SK-N-SH (cell line): ENCODE results near the gene SLC34A1. TPM values are rescaled to one million over a fixed set of nuclear protein-coding genes. Genes with fewer than 3 reads are reported as not detected.

Experiments used
- CTCF ChIA-PET: fragments of 300-600, 350-600 bp; formaldehyde crosslinking; extraction: SDS; loops from one replicate; lab custom pipeline; 2021; lab: Yijun Ruan, JAX
- POLR2A ChIA-PET: fragments of 350-600 bp; sonication (Branson Sonifier 250); formaldehyde crosslinking; extraction: SDS; loops from one replicate; lab custom pipeline; 2020; ENCODE audit warnings: antibody characterized with exemption, inconsistent platforms; lab: Yijun Ruan, JAX
- DNase-seq: peaks from one replicate; pipeline ENCODE4 v3.0.0; 2012
- H2AFZ ChIP-seq: fragments of 200-600 bp; sonication (generic); 2 replicates; pipeline ENCODE4 v1.8.1; 2016; ENCODE audit warnings: antibody characterized with exemption, mild to moderate bottlenecking, low read depth
- H3F3A ChIP-seq: fragments of 200-600 bp; sonication (generic); replicated peaks from 2 replicates; pipeline ENCODE3; 2016; ENCODE audit warnings: antibody characterized with exemption, mild to moderate bottlenecking; ENCODE audit not compliant: insufficient read depth
- H3K27ac ChIP-seq, 2 experiments: fragments of 200-500 bp in 1 of 2; fragments of 200-600 bp in 1 of 2; sonication (Bioruptor generic) in 1 of 2; sonication (generic), shearing (Covaris generic) in 1 of 2; 2 replicates each; pipeline versions ENCODE4 v1.5.1 to v1.6.1; 2014 to 2016; ENCODE audit warnings: low read depth in 2 of 2, inconsistent platforms in 1 of 2, low read length in 1 of 2, mild to moderate bottlenecking in 1 of 2, mixed read lengths in 1 of 2
- H3K27me3 ChIP-seq: fragments of 200-600 bp; sonication (generic), shearing (Covaris generic); 2 replicates; pipeline ENCODE4 v1.6.1; 2016; ENCODE audit warnings: mixed run types; ENCODE audit not compliant: insufficient read depth
- H3K36me3 ChIP-seq, 2 experiments: fragments of 200-500 bp in 1 of 2; fragments of 200-600 bp in 1 of 2; sonication (Bioruptor generic) in 1 of 2; sonication (generic) in 1 of 2; replicated peaks in 1 of 2; 2 replicates each; pipeline versions ENCODE3 to v1.5.1; 2014 to 2016; ENCODE audit warnings: low read length in 1 of 2, mild to moderate bottlenecking in 1 of 2; ENCODE audit not compliant: insufficient read depth in 2 of 2, control insufficient read depth in 1 of 2
- H3K4me1 ChIP-seq, 2 experiments: fragments of 200-500 bp in 1 of 2; fragments of 200-600 bp in 1 of 2; sonication (Bioruptor generic) in 1 of 2; sonication (generic), shearing (Covaris generic) in 1 of 2; 2 replicates each; pipeline versions ENCODE4 v1.5.1 to v1.6.1; 2014 to 2016; ENCODE audit warnings: low read depth in 1 of 2, low read length in 1 of 2, mixed run types in 1 of 2; ENCODE audit not compliant: insufficient read depth in 2 of 2, control insufficient read depth in 1 of 2
- H3K4me2 ChIP-seq: fragments of 200-600 bp; sonication (generic), shearing (Covaris generic); 2 replicates; pipeline ENCODE4 v1.6.1; 2017; ENCODE audit warnings: mixed run types
- H3K4me3 ChIP-seq, 2 experiments: fragments of 200-500 bp in 1 of 2; fragments of 200-600 bp in 1 of 2; sonication (Bioruptor generic) in 1 of 2; sonication (generic), shearing (Covaris generic) in 1 of 2; 2 replicates each; pipeline versions ENCODE4 v1.5.1 to v1.8.1; 2014 to 2016; ENCODE audit warnings: low read depth in 2 of 2, inconsistent platforms in 1 of 2, low read length in 1 of 2, mild to moderate bottlenecking in 1 of 2, mixed read lengths in 1 of 2, moderate library complexity in 1 of 2
- H3K79me2 ChIP-seq: fragments of 200-600 bp; sonication (generic); 2 replicates; pipeline ENCODE4 v1.8.1; 2017; ENCODE audit warnings: mild to moderate bottlenecking; ENCODE audit not compliant: insufficient read depth
- H3K9ac ChIP-seq: fragments of 200-600 bp; sonication (generic); 2 replicates; pipeline ENCODE4 v1.6.1; 2017; ENCODE audit warnings: mixed run types
- H3K9me2 ChIP-seq: fragments of 200-600 bp; sonication (generic); 2 replicates; pipeline ENCODE4 v1.6.1; 2017; ENCODE audit warnings: mixed run types
- H3K9me3 ChIP-seq: fragments of 200-600 bp; sonication (generic); 2 replicates; pipeline ENCODE4 v1.6.1; 2017; ENCODE audit warnings: mixed run types, mild to moderate bottlenecking, moderate library complexity
- H4K20me1 ChIP-seq: fragments of 200-600 bp; sonication (generic); 2 replicates; pipeline ENCODE4 v1.6.1; 2017; ENCODE audit warnings: mild to moderate bottlenecking, mixed run types; ENCODE audit not compliant: insufficient read depth
- CHD2 ChIP-seq: fragments of 150-350 bp; IDR thresholded peaks from 2 replicates; pipeline ENCODE4 v1.6.1; 2018; ENCODE audit warnings: low read length; ENCODE audit not compliant: partially characterized antibody
- ELF1 ChIP-seq: IDR thresholded peaks from 2 replicates; pipeline ENCODE4 v1.4.0; 2012
- EP300 ChIP-seq, 2 experiments: IDR thresholded peaks; 2 replicates each; pipeline versions ENCODE4 v1.4.0 to v1.6.1; 2012; ENCODE audit warnings: borderline replicate concordance in 1 of 2, low read depth in 1 of 2, low read length in 1 of 2
- EZH2phosphoT487 ChIP-seq: fragments of 200-600 bp; sonication (generic); IDR thresholded peaks from 2 replicates; pipeline ENCODE4 v1.6.1; 2017; ENCODE audit warnings: low read depth, mixed run types, mild to moderate bottlenecking, antibody characterized with exemption, moderate library complexity, borderline replicate concordance
- FOSL2 ChIP-seq: IDR thresholded peaks from 2 replicates; pipeline ENCODE4 v1.4.0; 2012; ENCODE audit warnings: low read depth, mild to moderate bottlenecking, moderate library complexity, borderline replicate concordance
- FOXM1 ChIP-seq: IDR thresholded peaks from 2 replicates; pipeline ENCODE4 v1.4.0; 2012; ENCODE audit warnings: low read depth, mild to moderate bottlenecking
- GATA2 ChIP-seq: sonication (generic); formaldehyde crosslinking; IDR thresholded peaks from 2 replicates; pipeline ENCODE4 v1.5.0; 2020; ENCODE audit warnings: mild to moderate bottlenecking, missing genetic modification reagents
- JUND ChIP-seq: IDR thresholded peaks from 2 replicates; pipeline ENCODE4 v1.4.0; 2012
- NFIC ChIP-seq: IDR thresholded peaks from 2 replicates; pipeline ENCODE4 v1.4.0; 2012; ENCODE audit warnings: borderline replicate concordance
- POLR2AphosphoS5 ChIP-seq: IDR thresholded peaks from 2 replicates; pipeline ENCODE4 v1.6.1; 2012; ENCODE audit warnings: low read depth, low read length
- RAD21 ChIP-seq: IDR thresholded peaks from 2 replicates; pipeline ENCODE4 v1.6.1; 2012; ENCODE audit warnings: mild to moderate bottlenecking, low read length
- RXRA ChIP-seq: IDR thresholded peaks from 2 replicates; pipeline ENCODE4 v1.4.0; 2012; ENCODE audit warnings: low read depth, mild to moderate bottlenecking, borderline replicate concordance
- SIN3A ChIP-seq: IDR thresholded peaks from 2 replicates; pipeline ENCODE4 v1.6.1; 2012; ENCODE audit warnings: low read depth, mild to moderate bottlenecking, low read length, moderate library complexity, borderline replicate concordance
- TCF12 ChIP-seq: IDR thresholded peaks from 2 replicates; pipeline ENCODE4 v1.4.0; 2012
- TEAD4 ChIP-seq: IDR thresholded peaks from 2 replicates; pipeline ENCODE4 v1.4.0; 2012; ENCODE audit warnings: mild to moderate bottlenecking, borderline replicate concordance; ENCODE audit not compliant: insufficient read depth
- USF2 ChIP-seq: fragments of 150-350 bp; IDR thresholded peaks from 2 replicates; pipeline ENCODE4 v1.6.1; 2017; ENCODE audit warnings: antibody characterized with exemption, low read length, low read depth, borderline replicate concordance
- YY1 ChIP-seq: IDR thresholded peaks from 2 replicates; pipeline ENCODE4 v1.4.0; 2012; ENCODE audit warnings: low read depth, mild to moderate bottlenecking
- ZBTB33 ChIP-seq: IDR thresholded peaks from 2 replicates; pipeline ENCODE4 v1.4.0; 2012; ENCODE audit warnings: low read depth, borderline replicate concordance
- WGBS: methylation state at CpG from one replicate; pipeline ENCODE4 v1.1.6; 2017; ENCODE audit warnings: low lambda C conversion rate; 5-methylcytosine and 5-hydroxymethylcytosine counted together
- polyA plus RNA-seq, 3 experiments: library from polyadenylated mRNA; depleted of rRNA; stranded (reverse); fragments of >200 nt; gene quantifications; 2 replicates each; pipeline ENCODE4 v1.2.3, GENCODE V29; 2012
- TF ChIP-seq, protein P1 (sequence below): IDR thresholded peaks from 2 replicates; pipeline ENCODE4 v1.4.0; 2012; ENCODE audit warnings: low read depth
- TF ChIP-seq, protein P2 (sequence below): IDR thresholded peaks from 2 replicates; pipeline ENCODE4 v1.4.0; 2012; ENCODE audit warnings: low read depth, borderline replicate concordance
- TF ChIP-seq, protein P3 (sequence below): fragments of 200-600 bp; sonication (generic); IDR thresholded peaks from 2 replicates; pipeline ENCODE4 v1.6.1; 2017; ENCODE audit warnings: antibody characterized with exemption, mild to moderate bottlenecking, moderate library complexity

The SLC34A1 gene
- polyA plus RNA-seq, 1 of the 3 experiments (the other 2 are of a cell fraction): 0.03 TPM

DNA sequence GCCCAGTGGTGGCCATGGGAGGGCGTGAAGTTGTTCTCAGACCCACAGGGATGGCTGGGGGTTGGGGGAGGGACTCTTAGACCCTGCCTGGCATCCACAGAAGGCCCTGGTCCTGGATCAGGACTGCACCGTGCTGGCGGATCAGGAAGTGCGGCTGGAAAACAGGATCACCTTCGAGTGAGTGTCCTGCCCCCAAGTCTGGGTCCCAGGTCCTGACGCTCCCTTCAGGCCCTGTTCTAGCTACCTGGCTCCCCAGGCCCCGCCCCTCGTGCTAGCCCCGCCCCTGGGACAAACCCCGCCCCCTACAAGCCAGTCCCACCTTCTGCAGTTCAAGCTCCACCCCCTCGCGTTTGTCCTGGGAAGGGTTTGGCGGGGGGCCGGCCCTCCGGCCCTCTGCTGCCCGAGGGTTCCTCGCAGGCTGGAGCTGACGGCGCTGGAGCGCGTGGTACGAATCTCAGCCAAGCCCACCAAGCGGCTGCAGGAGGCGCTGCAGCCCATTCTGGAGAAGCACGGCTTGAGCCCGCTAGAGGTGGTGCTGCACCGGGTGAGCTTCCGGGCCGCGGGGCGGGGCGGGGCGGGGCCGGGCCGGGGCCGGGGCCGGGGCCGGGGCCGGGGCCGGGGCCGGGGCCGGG is 13.6 kb upstream of the SLC34A1 start (continued):
- TF ChIP-seq TCF12 (no peak), ELF1 (no peak), RAD21 (peak; percentile 37; the same call in 1 of the 2 replicates), CHD2 (peak; percentile 12), GATA2 (CRISPR knock-in tag) (no peak), YY1 (no peak), FOXM1 (no peak), POLR2AphosphoS5 (no peak), EP300 (IDR thresholded peaks at IDR 0.05; ENCODE audit: borderline replicate concordance in 1 of 2, low read depth in 1 of 2, low read length in 1 of 2) (no peak), TEAD4 (no peak), NFIC (no peak; the same call in 1 of the 2 replicates), RXRA (no peak)
- TF ChIP-seq, protein P1, sequence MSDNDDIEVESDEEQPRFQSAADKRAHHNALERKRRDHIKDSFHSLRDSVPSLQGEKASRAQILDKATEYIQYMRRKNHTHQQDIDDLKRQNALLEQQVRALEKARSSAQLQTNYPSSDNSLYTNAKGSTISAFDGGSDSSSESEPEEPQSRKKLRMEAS: peak; percentile 93
- TF ChIP-seq, all 33 proteins: peak for 5

- Histone ChIP-seq H3K9ac (peak overlapping the region; percentile 52), H3K4me3 (peak overlapping the region; percentile 55 to 56), H3K36me3 (no peaks in the 10 kb centered on the region), H3K4me2 (peak overlapping the region; percentile 78), H3K9me2 (no peaks in the 10 kb centered on the region), H3K27ac (peak overlapping the region in 1 of 2 experiments; percentile 24; a peak in 1 of 4 replicates), H3K4me1 (peaks cover 5 to 29% of the 10 kb centered on the region in 2 experiments; a peak in 3 of 4 replicates), H3K9me3 (no peaks in the 10 kb centered on the region), H3F3A (peaks cover 12% of the 10 kb centered on the region), H2AFZ (no peak overlapping the region), H3K79me2 (no peaks in the 10 kb centered on the region), H3K27me3 (no peaks in the 10 kb centered on the region), H4K20me1 (no peaks in the 10 kb centered on the region)
- POLR2A ChIA-PET: interaction anchor here (1.0 to 1.1 kb wide), 2 partner anchors 33 to 52 kb away, joined by 3 read pairs; no protein-coding TSS in a partner anchor
- DNase-seq: no peak
- 62% methylated on average over 12 of the region's 26 CpGs for WGBS
- CTCF ChIA-PET: interaction anchor here (0.7 to 5.9 kb wide), 12 partner anchors 10 to 130 kb away, joined by 3 to 58 read pairs (median 12); partner anchors contain the start of genes GRK6, LMAN2 and SLC34A1
- no peak for TF ChIP-seq JUND
- TF ChIP-seq EZH2phosphoT487: no peak
- no peak for TF ChIP-seq CHD2
- TF ChIP-seq FOSL2: no peak
- TF ChIP-seq, protein P2, sequence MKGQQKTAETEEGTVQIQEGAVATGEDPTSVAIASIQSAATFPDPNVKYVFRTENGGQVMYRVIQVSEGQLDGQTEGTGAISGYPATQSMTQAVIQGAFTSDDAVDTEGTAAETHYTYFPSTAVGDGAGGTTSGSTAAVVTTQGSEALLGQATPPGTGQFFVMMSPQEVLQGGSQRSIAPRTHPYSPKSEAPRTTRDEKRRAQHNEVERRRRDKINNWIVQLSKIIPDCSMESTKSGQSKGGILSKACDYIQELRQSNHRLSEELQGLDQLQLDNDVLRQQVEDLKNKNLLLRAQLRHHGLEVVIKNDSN: no peak
- TF ChIP-seq YY1: no peak
- no peak for TF ChIP-seq EP300 (IDR thresholded peaks at IDR 0.05; ENCODE audit: borderline replicate concordance in 1 of 2, low read depth in 1 of 2, low read length in 1 of 2)
- TF ChIP-seq, protein P3, sequence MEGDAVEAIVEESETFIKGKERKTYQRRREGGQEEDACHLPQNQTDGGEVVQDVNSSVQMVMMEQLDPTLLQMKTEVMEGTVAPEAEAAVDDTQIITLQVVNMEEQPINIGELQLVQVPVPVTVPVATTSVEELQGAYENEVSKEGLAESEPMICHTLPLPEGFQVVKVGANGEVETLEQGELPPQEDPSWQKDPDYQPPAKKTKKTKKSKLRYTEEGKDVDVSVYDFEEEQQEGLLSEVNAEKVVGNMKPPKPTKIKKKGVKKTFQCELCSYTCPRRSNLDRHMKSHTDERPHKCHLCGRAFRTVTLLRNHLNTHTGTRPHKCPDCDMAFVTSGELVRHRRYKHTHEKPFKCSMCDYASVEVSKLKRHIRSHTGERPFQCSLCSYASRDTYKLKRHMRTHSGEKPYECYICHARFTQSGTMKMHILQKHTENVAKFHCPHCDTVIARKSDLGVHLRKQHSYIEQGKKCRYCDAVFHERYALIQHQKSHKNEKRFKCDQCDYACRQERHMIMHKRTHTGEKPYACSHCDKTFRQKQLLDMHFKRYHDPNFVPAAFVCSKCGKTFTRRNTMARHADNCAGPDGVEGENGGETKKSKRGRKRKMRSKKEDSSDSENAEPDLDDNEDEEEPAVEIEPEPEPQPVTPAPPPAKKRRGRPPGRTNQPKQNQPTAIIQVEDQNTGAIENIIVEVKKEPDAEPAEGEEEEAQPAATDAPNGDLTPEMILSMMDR: no peak
- no peak for TF ChIP-seq ZBTB33
- TF ChIP-seq SIN3A: no peak
- no peak for TF ChIP-seq FOXM1
- TF ChIP-seq USF2: no peak
Measured at GRCh38 chr5:177371120-177372033, 12.9 kb upstream of the SLC34A1 start.
